CD4-positive, alpha-beta T cell treated with Interleukin-4 for 4 hours (primary cell): ENCODE measurements around the gene ADCY2.

Source experiments
- DNase-seq: peaks from one replicate; pipeline ENCODE4 v3.0.0-alpha.2; 2020

ADCY2 gene

GRCh38 chr5:7849681-7850394 lies 453.9 kb downstream of the ADCY2 start:
- DNase-seq = no peak

GRCh38 chr5:7850395-7851239 lies 454.7 kb downstream of the ADCY2 start, which contains the start of gene CFAP90:
Gene CFAP90 (minus strand): TSS chr5:7851133. CDS start chr5:7851021, 112 bp downstream.
- no peak for DNase-seq

- no peak for DNase-seq
Measured at GRCh38 chr5:7851240-7851592, 455.3 kb downstream of the ADCY2 start.

GRCh38 chr5:7851617-7852289 lies 455.8 kb downstream of the ADCY2 start:
- no peak for DNase-seq

GRCh38 chr5:7852542-7852941 lies 456.6 kb downstream of the ADCY2 start:
- DNase-seq = no peak

- DNase-seq = no peak
Measured at GRCh38 chr5:7852988-7853387, 457.1 kb downstream of the ADCY2 start.

GRCh38 chr5:7855611-7856010 lies 459.7 kb downstream of the ADCY2 start:
- DNase-seq = no peak

GRCh38 chr5:7856855-7857254 lies 460.9 kb downstream of the ADCY2 start:
- peak; percentile 56 for DNase-seq

- no peak for DNase-seq
Measured at GRCh38 chr5:7857361-7857760, 461.4 kb downstream of the ADCY2 start.

GRCh38 chr5:7857926-7858632 lies 462.1 kb downstream of the ADCY2 start:
- DNase-seq = no peak

GRCh38 chr5:7866196-7866595 lies 470.3 kb downstream of the ADCY2 start:
- no peak for DNase-seq

GRCh38 chr5:7867260-7867659 lies 471.3 kb downstream of the ADCY2 start:
- DNase-seq = no peak

GRCh38 chr5:7868427-7868772 lies 472.5 kb downstream of the ADCY2 start:
- DNase-seq = no peak

GRCh38 chr5:7868773-7869473 lies 473.0 kb downstream of the ADCY2 start, which contains the start of the genes FASTKD3 and MTRR:
Gene FASTKD3 (minus strand): TSS chr5:7869031. CDS start chr5:7868083, 948 bp downstream.
Gene MTRR (plus strand): TSS chr5:7869148. CDS start chr5:7870795, 1,647 bp downstream.
- DNase-seq = peak; percentile 90

GRCh38 chr5:7869474-7870136 lies 473.7 kb downstream of the ADCY2 start:
- DNase-seq = no peak

- peak; percentile 32 for DNase-seq
Measured at GRCh38 chr5:7871653-7872052, 475.7 kb downstream of the ADCY2 start.

- no peak for DNase-seq
Measured at GRCh38 chr5:7872517-7873130, 476.7 kb downstream of the ADCY2 start.

GRCh38 chr5:7873216-7873615 lies 477.3 kb downstream of the ADCY2 start:
- DNase-seq = peak; percentile 67

GRCh38 chr5:7874639-7875038 lies 478.7 kb downstream of the ADCY2 start:
- DNase-seq = no peak

GRCh38 chr5:7875151-7875550 lies 479.2 kb downstream of the ADCY2 start:
- no peak for DNase-seq

GRCh38 chr5:7876867-7877266 lies 480.9 kb downstream of the ADCY2 start:
- DNase-seq = peak; percentile 24
